Adrenal gland (tissue), 12 donors: ENCODE results near the gene UBE2G2. TPM values are rescaled to one million over a fixed set of nuclear protein-coding genes. Genes with fewer than 3 reads are reported as not detected.

ENCODE experiments used
- DNase-seq, 7 donors: peaks; one replicate each; pipeline ENCODE4 v3.0.0-alpha.2; 2019 to 2020
- H3K27ac ChIP-seq, 5 donors: fragments of 200-600 bp; sonication (generic) in 4 of 5; 1 replicate in 3 of 5; 2 replicates in 2 of 5; pipeline versions ENCODE4 v1.5.1 to v1.8.0; 2016 to 2020; ENCODE audit warnings: mild to moderate bottlenecking in 1 of 5
- H3K27me3 ChIP-seq: fragments of 200-600 bp; 2 replicates; pipeline ENCODE4 v1.8.0; 2021
- H3K36me3 ChIP-seq, 2 donors: fragments of 200-600 bp; replicated peaks in 1 of 2; 1 replicate in 1 of 2; 2 replicates in 1 of 2; pipeline versions ENCODE4 v1.5.1 to v1.8.0; 2018 to 2022
- H3K4me1 ChIP-seq, 2 donors: fragments of 200-600 bp; replicated peaks in 1 of 2; 1 replicate in 1 of 2; 2 replicates in 1 of 2; pipeline versions ENCODE4 v1.5.1 to v1.8.0; 2018 to 2021
- H3K4me3 ChIP-seq, 4 donors: fragments of 200-600 bp; sonication (generic) in 3 of 4; one replicate each; pipeline ENCODE4 v1.5.1; 2016 to 2018
- H3K9me3 ChIP-seq, 3 donors: fragments of 200-600 bp; sonication (generic) in 1 of 3; replicated peaks in 1 of 3; 1 replicate in 2 of 3; 2 replicates in 1 of 3; pipeline versions ENCODE4 v1.5.1 to v1.8.0; 2016 to 2021
- POLR2A ChIP-seq, 2 donors: fragments of 450-650 bp; IDR thresholded peaks; one replicate each; pipeline ENCODE4 v1.6.1; 2017; ENCODE audit warnings: antibody characterized with exemption in 2 of 2, mild to moderate bottlenecking in 2 of 2, moderate library complexity in 1 of 2
- WGBS, 4 donors: extraction: QIAGEN DNeasy Blood & Tissue Kit in 2 of 4; methylation state at CpG; one replicate each; pipeline versions ENCODE4 v1.1.5 to v1.1.7; 2013 to 2017; 5-methylcytosine and 5-hydroxymethylcytosine counted together
- intact Hi-C, 2 donors: fragments of 100-400 bp; cut with DNase I; formaldehyde crosslinking; loops; one replicate each; pipeline versions ENCODE4 v1.14.1 to v1.15.0; 2022 to 2023
- polyA plus RNA-seq, 3 donors: library from polyadenylated mRNA; stranded (reverse); fragments of 200-250 nt in 2 of 3; fragments of 350-450 nt in 1 of 3; fragmentation: Illumina TruSeq in 1 of 3; extraction: RNeasy Lipid Tissue Mini Kit (QIAGEN cat#74804) in 1 of 3; gene quantifications; one replicate each; pipeline ENCODE4 v1.2.3, GENCODE V29; 2013 to 2014
- total RNA-seq, 9 donors: library from RNA; depleted of rRNA in 4 of 9; stranded (reverse); fragments of >200 nt in 4 of 9; fragments of 120-200 nt in 1 of 9; fragmentation: NEBNext Ultra II Directional in 1 of 9; extraction: Animal tissue kit (Norgen Biotek cat#: 25700) in 1 of 9; gene quantifications; one replicate each; pipeline versions ENCODE4 v1.1.0 to v1.2.4, GENCODE V29; 2013 to 2023
- TF ChIP-seq, protein P1 (sequence below), 6 experiments: fragments of 450-650 bp in 4 of 6; fragments of 200-600 bp in 2 of 6; sonication (generic) in 1 of 6; IDR thresholded peaks; 1 replicate in 5 of 6; 2 replicates in 1 of 6; pipeline versions ENCODE4 v1.5.1 to v1.8.0; 2016 to 2021; ENCODE audit warnings: antibody characterized with exemption in 6 of 6, mild to moderate bottlenecking in 2 of 6, moderate library complexity in 1 of 6
- donor health status: healthy with polysubstance abuse.
- donor health status: Bipolar disorder and iron deficiency.
- donor health status: DM: yes; HTN: yes; CAD: no.
- donor health status: DM: no; HTN: no; CAD: no.
- donor health status: DM: no; HTN: no; CAD: no.
- donor health status: DM: yes; HTN: yes; CAD: no.

The UBE2G2 gene
- total and polyA plus RNA-seq, 12 donors, result 44.8 to 99.9 (median 72.6) TPM

DNA sequence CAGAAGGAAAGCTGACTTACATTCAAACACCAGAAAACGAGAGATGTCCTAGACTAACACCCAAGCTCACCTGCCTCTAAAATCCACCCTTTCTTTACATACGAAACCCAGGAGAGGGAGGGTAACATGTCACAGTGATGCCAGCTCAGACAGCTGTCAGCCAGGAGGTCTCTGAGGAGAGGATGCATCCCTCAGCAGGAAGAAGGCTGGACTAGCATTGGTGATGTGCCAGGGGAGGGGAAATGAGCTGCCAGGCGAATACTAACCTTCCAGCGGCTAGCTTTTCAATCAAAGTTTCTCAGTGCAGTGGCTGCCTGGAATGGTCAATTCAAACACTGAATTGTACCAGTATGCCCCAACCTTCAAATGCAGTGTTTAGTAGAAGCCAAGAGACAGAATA lies 3.6 kb upstream of the UBE2G2 start:
- no peak for DNase-seq
- Histone ChIP-seq H3K36me3 (peaks cover 0 to 54% of the 10 kb centered on the region in 2 donors), H3K9me3 (no peaks in the 10 kb centered on the region), H3K27me3 (no peaks in the 10 kb centered on the region), H3K27ac (no peak overlapping the region), H3K4me3 (no peak overlapping the region), H3K4me1 (peaks cover 11 to 16% of the 10 kb centered on the region in 2 donors)
- intact Hi-C loops, result no loop called here
- TF ChIP-seq POLR2A (IDR thresholded peaks at IDR 0.05), result no peak
- TF ChIP-seq, protein P1, sequence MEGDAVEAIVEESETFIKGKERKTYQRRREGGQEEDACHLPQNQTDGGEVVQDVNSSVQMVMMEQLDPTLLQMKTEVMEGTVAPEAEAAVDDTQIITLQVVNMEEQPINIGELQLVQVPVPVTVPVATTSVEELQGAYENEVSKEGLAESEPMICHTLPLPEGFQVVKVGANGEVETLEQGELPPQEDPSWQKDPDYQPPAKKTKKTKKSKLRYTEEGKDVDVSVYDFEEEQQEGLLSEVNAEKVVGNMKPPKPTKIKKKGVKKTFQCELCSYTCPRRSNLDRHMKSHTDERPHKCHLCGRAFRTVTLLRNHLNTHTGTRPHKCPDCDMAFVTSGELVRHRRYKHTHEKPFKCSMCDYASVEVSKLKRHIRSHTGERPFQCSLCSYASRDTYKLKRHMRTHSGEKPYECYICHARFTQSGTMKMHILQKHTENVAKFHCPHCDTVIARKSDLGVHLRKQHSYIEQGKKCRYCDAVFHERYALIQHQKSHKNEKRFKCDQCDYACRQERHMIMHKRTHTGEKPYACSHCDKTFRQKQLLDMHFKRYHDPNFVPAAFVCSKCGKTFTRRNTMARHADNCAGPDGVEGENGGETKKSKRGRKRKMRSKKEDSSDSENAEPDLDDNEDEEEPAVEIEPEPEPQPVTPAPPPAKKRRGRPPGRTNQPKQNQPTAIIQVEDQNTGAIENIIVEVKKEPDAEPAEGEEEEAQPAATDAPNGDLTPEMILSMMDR (IDR thresholded peaks at IDR 0.05), result no peak
- WGBS, 4 donors, result 71 to 88% (median 77%) methylated on average over 4 of the region's 4 CpGs

DNA sequence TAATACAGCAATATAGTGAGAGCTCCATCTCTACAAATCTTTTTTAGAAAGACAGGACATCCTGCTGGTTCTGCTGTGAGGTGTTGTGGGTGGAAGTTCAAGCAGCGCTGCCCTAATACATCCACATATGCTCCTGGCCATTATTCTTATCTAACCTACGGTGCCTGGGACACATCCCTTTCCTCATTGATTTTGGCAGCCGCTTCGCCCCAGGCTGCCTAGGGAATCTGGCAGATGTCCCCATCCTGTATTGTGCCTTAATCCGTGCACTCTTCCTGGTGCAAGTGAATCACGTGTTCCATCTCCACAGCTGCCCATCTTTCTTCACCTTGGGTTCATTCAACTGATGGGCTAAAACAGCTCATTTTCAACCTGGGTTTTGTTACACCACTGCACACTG lies 3.1 kb upstream of the UBE2G2 start:
- peaks cover 11 to 21% of the 10 kb centered on the region in 2 donors for H3K4me1 ChIP-seq
- WGBS, 4 donors, result 81 to 86% (median 82%) methylated on average over 6 of the region's 6 CpGs
- DNase-seq, result peak in 1 of 7 donors; percentile 17
- no peak overlapping the region for H3K4me3 ChIP-seq
- peaks cover 0 to 49% of the 10 kb centered on the region in 2 donors for H3K36me3 ChIP-seq
- intact Hi-C loops, result no loop called here
- TF ChIP-seq, protein P1 (IDR thresholded peaks at IDR 0.05), result no peak
- H3K27me3 ChIP-seq, result no peaks in the 10 kb centered on the region
- no peaks in the 10 kb centered on the region for H3K9me3 ChIP-seq
- H3K27ac ChIP-seq, result no peak overlapping the region

DNA sequence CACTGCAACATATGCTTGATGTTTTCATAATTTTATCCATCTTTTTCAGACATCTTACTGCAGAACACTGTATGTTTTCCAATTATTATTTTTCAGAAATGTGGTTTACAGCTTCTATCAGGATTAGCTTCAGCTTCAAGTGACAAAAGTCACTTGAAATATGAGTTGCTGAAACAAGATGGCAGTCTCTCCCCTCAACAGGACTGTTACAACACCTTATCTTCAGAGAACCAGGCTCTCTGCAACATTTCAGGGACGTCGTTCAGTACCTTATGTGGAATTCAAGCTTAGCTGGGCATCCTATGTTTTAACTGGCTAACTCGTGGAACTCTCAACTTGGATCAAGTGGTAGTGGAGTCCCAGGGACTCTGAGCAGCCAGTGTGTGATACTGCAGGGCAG lies 2.0 kb upstream of the UBE2G2 start:
- Histone ChIP-seq H3K36me3 (peaks cover 0 to 38% of the 10 kb centered on the region in 2 donors), H3K4me1 (peaks cover 11 to 23% of the 10 kb centered on the region in 2 donors), H3K4me3 (no peak overlapping the region), H3K27me3 (no peaks in the 10 kb centered on the region), H3K27ac (no peak overlapping the region), H3K9me3 (no peaks in the 10 kb centered on the region)
- TF ChIP-seq, protein P1 (IDR thresholded peaks at IDR 0.05), result no peak
- no peak for TF ChIP-seq POLR2A (IDR thresholded peaks at IDR 0.05)
- intact Hi-C loops, result no loop called here
- peak in 1 of 7 donors; percentile 25 for DNase-seq
- 65 to 78% (median 69%) methylated on average over 3 of the region's 3 CpGs for WGBS, 4 donors

DNA sequence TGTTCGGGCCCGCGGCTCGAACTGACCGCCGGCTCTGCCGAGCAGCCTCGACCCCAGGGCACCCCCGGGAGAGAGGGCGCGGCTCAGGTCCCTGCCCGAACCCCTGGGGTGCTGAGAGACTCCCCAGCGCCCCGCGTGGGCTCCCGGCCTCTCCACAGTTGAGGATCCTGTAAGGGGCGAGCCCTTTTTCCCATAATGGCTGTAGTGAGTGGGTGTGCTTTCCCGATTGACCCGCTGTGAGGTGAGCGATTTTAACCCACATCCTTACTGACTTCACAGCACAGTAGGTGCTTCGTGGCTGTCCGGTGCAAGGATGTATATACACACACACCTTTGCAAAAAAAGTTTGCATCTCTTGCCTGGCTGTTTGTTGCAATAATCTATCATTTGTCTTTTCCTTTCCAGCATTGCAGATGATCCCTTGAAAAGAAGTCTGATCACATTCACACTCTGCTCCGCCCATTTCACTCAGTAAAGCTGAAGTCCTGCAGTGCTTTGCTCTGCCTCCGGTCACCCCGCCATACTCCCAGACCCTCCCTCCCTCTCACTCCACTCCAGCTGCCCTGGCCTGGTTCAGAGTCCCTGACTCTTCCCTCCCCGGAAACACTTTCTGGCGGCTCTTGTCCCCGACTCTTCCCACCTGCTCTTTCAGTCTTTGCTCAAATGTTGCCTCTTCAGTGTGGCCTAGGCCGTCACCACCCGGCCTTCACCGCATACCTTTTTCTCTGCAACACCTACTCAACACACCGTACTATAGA lies 955 bp upstream of the UBE2G2 start:
- H3K9me3 ChIP-seq, result no peaks in the 10 kb centered on the region
- H3K4me1 ChIP-seq, result peaks cover 11 to 23% of the 10 kb centered on the region in 2 donors
- peaks cover 0 to 27% of the 10 kb centered on the region in 2 donors for H3K36me3 ChIP-seq
- TF ChIP-seq POLR2A (IDR thresholded peaks at IDR 0.05), result no peak
- TF ChIP-seq, protein P1 (IDR thresholded peaks at IDR 0.05), result no peak
- peak overlapping the region in 2 of 4 donors; percentile 81 to 90 for H3K4me3 ChIP-seq
- no peak for DNase-seq
- no peaks in the 10 kb centered on the region for H3K27me3 ChIP-seq
- WGBS, 4 donors, result 25 to 57% (median 40%) methylated on average over 15 to 32 of the region's 32 CpGs
- intact Hi-C loops, result no loop called here
- H3K27ac ChIP-seq, result peak overlapping the region in 1 of 5 donors; percentile 67
